Measurements from ENCODE around the gene FGF11. TPM values are rescaled to one million over a fixed set of nuclear protein-coding genes. Genes with fewer than 3 reads are reported as not detected.
A peak's percentile ranks its signal among the peaks of the same experiment; 100 is the strongest.

Gene FGF11
- total and polyA plus RNA-seq, 2 of the 13 experiments (the other 11 are each of a cell fraction or from before 2014, with no cell fraction given), result 0.20 to 7.6 TPM

GRCh38 chr17:7477392-7478275 is 38.3 kb downstream of the FGF11 start (continued):
- TF ChIP-seq REST (IDR thresholded peaks at IDR 0.05; ENCODE audit: borderline replicate concordance in 1 of 2, low read depth in 1 of 2, low read length in 2 of 2) (no peak), ZNF597 (CRISPR knock-in tag; IDR thresholded peaks at IDR 0.05) (no peak), ZNF230 (CRISPR knock-in tag; IDR thresholded peaks at IDR 0.05) (peak; percentile 40; the same call in 1 of the 2 replicates), MBNL3 (CRISPR knock-in tag; conservative IDR thresholded peaks at IDR 0.05) (no peak), KMT2B (CRISPR knock-in tag; IDR thresholded peaks at IDR 0.05) (no peak), ZNF674 (CRISPR knock-in tag; IDR thresholded peaks at IDR 0.05; ENCODE audit: low read depth) (no peak), ZBTB7A (CRISPR knock-in tag; IDR thresholded peaks at IDR 0.05) (no peak), MYNN (CRISPR knock-in tag; IDR thresholded peaks at IDR 0.05; ENCODE audit: low read depth) (no peak), SNAPC5 (CRISPR knock-in tag; IDR thresholded peaks at IDR 0.05; ENCODE audit: borderline replicate concordance) (no peak), ZNF605 (CRISPR knock-in tag; IDR thresholded peaks at IDR 0.05) (no peak), CEBPB (IDR thresholded peaks at IDR 0.05; ENCODE audit: borderline replicate concordance, low read depth, low read length) (no peak), CEBPG (CRISPR knock-in tag; IDR thresholded peaks at IDR 0.05) (no peak), ZSCAN20 (CRISPR knock-in tag; IDR thresholded peaks at IDR 0.05; ENCODE audit: borderline replicate concordance) (no peak), TOE1 (CRISPR knock-in tag; IDR thresholded peaks at IDR 0.05) (no peak), RFX1 (IDR thresholded peaks at IDR 0.05) (no peak), IRF2 (CRISPR knock-in tag; IDR thresholded peaks at IDR 0.05) (no peak), POLR2AphosphoS5 (IDR thresholded peaks at IDR 0.05; ENCODE audit: low read depth, low read length) (0 out of 2 replicates have a peak, but pooled peaks have one; percentile 25), NFE2 (CRISPR knock-in tag; IDR thresholded peaks at IDR 0.05) (no peak), ATF6 (CRISPR knock-in tag; conservative IDR thresholded peaks at IDR 0.05) (no peak), HNRNPLL (IDR thresholded peaks at IDR 0.05; ENCODE audit: low read depth, low read length, poor library complexity, severe bottlenecking) (no peak), GATA4 (IDR thresholded peaks at IDR 0.05; ENCODE audit: borderline replicate concordance, low read depth) (no peak), RARA (CRISPR knock-in tag; IDR thresholded peaks at IDR 0.05) (0 out of 2 replicates have a peak, but pooled peaks have one; percentile 38), TAF1 (CRISPR knock-in tag; IDR thresholded peaks at IDR 0.05) (peak; percentile 21; the same call in 1 of the 2 replicates)

Measured in HepG2 (cell line).